Medulla oblongata (tissue), 1 donor: Measurements from ENCODE around the gene NUB1.

Experiments used
- DNase-seq: peaks from one replicate; pipeline ENCODE4 v3.0.0-alpha.2; 2015; ENCODE audit errors: extremely low spot score

The NUB1 gene

DNA sequence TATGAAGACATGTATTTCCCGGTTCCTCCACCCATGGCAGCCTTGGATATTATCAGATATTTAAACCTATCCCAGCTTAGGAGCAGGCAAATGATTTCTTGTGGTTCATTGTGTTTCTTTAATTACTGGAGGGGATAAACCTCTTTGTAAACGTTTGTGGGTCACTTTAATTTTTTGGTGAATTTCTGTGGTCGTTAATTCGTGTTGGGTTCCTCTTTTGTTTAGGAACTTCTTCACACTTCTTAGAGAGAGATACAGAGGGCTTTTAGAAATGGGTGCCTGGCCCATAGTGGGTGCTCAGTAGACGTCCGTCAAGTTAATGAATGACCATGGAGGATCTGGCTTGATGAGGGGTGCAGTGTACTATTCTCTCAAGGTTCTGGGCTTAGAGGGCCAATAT lies 27.2 kb upstream of the NUB1 start:
- DNase-seq, result no peak

DNA sequence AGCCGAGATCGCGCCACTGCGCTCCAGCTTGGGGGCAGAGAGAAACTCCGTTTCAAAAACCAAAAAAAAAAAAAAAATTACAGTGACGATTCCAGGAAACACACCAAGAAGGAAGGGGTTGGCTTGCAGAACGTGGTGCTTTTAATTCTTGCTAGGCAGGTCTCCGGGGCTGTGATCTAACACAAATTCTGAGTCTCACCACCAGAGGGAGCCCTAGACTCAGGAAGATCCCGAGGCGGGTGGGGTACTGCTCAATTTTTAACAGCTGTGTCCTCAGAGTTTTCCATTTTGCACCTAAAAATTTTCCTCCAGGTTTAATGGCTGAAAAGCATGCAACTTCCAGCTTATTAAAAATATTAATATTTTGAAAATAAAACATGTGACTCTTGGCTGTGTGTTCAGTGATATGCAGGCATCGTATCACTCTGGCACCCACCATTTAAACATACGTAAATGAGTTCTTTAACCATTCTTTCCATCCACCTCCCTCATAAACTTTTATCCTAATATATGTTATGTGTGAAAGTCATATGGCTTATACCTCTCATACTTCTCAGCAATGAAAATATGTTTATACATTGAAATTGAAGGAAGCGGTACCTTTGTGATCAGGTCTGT lies 26.5 kb upstream of the NUB1 start:
- DNase-seq, result peak; percentile 87

DNA sequence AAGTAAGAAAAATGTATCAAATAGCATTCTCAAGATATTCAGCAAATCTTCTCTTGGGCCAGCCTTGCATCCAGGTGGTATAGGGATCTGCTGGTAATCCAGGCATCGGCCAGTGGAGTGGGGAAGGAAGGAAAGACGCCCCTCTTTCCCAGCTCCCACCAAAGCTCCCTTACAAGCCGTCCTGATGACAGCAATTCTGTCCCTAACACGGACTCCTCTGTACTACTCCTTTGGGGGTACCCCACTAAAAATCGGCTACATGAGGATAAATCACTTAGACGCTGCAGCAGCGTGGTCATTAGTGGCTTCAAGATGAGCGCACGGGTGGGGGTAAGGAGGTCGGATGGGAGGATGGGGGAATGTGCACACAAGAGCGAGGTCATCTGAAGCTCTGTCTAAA lies 24.7 kb upstream of the NUB1 start:
- no peak for DNase-seq

DNA sequence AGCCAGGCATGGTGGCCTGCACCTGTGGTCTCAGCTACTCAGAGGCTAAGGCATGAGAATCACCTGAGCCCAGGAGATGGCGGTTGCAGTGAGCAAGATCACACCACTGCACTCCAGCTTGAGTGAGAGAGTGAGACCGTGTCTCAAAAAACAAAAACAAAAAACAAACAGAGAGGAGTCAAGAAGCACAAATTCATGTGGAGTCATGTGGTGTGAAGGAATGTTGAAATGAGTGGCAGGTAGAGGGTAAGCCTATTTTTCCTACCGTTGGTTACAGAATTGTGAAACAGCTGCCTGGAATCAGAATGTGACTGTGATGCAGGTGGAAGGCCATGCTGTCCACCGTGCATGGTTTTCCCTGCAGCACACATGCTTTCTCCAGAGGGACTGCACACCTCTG lies 23.7 kb upstream of the NUB1 start:
- no peak for DNase-seq

DNA sequence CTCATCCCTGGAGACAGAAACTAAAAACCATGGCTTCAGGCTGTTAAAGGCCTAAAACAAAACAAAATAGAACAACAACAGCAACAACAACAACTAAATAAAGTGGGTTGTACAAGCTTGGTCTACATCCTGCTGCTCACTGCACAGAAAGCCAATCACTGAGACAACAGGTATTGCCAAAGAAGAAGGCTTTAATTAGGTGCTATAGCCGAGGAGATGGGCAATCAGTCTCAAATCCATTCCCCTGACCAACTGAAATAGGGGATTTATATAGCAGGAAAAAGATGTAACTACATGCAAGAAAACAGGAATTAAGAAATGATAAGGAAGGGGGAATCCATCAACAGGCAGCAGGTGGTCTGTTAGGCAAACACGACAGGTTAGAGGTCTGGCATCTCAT lies 22.4 kb upstream of the NUB1 start:
- no peak for DNase-seq

DNA sequence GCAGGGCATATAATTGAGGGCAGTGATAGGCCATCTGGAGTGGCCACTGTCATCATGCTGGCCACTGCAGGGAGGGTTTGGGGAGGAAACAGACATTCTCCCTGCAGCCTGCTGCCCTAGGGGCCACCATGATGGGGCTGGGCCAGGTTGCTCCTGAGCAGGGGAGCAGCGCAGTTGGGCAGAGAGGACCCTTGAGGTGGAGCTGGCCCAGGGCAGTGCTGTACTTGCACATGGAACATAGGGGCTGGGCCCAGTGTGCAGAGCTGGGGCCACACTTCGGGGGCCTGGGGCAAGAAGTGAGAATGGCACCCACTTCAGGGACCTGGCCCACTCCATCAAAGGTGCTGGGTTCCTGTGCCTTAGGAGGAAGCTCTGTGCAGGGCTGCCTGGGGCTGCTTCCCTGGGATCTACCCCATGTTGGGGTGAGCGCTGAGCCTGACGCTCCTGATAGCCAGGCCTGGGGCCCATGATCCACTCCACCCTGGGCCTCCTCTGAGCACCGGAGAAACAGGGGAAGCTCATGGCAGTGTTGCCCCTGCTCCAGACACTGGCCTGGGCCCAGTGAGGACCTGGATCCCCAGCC lies 21.3 kb upstream of the NUB1 start:
- no peak for DNase-seq

DNA sequence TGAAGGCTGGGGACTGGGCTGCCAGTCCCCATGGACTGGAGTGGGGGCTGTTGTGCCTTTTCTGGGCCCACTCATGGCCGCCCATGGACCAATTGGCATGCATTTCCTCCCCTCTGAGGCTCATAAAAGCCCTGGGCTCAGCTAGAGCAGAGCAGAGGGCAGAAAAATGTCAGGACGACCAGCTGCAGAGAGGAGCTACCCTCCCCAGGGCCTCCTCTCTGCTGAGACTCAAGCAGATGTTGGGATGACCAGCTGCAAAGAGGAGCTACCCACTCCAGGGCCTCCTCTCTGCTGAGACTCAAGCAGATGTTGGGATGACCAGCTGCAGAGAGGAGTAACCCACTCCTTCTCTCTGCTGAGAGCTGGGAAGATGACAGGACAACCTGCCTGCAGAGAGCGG lies 20.3 kb upstream of the NUB1 start:
- no peak for DNase-seq

DNA sequence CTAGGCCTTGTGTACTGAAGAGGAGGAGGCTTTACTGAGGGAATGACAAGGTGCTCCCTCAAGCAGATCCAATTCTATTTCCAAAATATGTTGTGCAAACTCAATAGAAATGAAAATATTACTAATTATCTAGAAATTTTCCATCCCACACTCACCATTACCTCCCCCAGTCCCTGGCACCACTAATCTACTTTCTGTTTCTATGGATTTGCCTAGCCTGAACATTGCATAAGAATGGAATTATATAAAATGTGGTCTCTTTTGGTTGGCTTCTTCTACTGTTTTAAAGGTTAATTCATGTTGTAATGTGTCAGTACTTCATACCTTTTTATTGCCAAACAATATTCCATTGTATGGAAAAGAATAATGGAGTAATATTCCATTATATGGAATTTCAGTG lies 18.7 kb upstream of the NUB1 start:
- no peak for DNase-seq

DNA sequence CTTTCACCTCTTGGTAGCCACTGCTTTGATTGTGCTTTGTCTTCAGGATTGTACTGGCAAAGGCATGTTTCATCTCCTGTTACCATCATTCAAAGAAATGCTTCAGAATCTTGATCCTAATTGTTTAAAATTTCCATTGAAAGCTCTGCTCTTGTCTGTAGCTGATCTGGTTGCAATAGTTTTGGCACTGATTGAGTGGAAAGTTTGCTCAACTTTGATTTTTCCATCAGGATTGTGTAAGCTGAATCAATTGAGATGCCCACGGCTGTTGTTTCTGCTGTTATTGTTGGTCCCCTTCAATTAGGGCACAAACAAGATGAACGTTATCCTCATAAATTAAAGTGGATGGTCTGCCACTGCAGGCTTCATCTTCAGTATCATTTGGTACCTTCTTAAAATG lies 14.6 kb upstream of the NUB1 start:
- DNase-seq, result no peak

DNA sequence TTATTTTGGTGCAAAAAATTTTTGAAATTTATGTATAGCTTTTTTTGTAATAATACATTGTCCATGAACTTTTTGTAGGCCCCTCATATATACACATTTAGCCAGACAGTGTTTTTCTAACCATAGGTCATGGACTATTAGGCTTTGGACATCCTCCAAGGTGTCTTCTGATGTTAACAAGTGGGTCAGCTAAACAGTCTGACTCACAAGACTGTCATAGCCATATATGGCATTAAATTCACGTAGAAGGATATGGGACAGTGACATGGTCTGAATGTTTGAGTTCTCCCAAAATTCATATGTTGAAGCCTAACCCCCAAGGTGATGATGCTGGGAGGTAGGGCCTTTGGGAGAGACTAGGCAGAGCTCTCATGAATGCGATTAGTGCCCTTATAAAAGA lies 14.0 kb upstream of the NUB1 start:
- no peak for DNase-seq

DNA sequence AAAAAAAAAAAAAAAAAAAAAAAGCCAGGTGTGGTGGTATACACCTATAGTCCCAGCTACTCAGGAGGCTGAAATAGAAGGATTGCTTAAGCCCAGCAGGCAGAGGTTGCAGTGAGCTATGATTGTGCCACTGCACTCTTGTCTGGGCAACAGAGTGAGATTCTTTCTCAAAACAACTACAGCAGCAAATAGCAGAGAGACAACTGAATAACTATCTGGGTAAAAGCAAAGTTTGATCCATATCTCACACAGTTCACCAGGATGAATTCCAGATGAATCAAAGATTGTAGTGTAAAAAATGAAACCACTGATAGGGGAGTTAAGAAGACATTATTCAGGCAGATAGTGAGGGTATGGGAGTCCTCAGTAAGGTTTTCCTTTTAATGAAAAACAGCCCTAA lies 11.4 kb upstream of the NUB1 start:
- no peak for DNase-seq

DNA sequence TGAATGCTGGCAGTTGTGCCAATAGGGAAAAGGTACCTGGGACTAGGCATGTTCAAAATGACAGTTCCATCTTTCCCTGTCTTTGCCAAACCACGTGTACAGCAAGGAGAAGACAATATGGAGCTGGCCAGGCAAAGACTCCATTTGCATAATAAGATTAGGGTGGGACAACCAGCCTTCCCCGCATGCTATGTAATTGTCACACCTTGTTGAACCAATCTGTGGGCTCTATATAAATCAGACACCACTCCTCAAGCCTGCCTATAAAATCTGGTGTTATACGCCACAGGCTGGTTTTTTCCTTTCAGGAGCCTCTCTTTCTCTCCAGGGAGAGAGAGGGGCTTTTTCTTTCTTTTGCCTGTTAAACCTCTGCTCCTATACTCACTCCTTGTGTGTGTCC lies 11.0 kb upstream of the NUB1 start:
- no peak for DNase-seq

DNA sequence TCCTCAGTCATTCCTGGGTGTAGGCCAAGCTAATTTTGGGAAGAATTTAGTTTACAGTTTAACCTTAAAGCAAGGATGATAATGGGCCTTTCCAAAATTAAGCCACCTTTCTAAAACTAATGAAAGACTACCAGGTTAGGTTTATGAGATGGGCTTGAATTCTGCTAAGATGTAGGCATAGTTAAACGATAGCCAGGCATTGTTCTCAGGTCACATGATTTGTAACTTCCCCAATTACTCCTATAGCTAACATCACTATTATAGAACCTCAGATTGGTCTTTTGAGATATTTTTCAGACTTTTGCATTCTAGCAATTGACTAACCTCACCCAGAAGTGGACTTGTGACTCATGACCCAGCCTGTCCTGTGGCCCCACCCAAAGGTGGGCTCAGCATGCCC lies 7.0 kb upstream of the NUB1 start:
- no peak for DNase-seq

DNA sequence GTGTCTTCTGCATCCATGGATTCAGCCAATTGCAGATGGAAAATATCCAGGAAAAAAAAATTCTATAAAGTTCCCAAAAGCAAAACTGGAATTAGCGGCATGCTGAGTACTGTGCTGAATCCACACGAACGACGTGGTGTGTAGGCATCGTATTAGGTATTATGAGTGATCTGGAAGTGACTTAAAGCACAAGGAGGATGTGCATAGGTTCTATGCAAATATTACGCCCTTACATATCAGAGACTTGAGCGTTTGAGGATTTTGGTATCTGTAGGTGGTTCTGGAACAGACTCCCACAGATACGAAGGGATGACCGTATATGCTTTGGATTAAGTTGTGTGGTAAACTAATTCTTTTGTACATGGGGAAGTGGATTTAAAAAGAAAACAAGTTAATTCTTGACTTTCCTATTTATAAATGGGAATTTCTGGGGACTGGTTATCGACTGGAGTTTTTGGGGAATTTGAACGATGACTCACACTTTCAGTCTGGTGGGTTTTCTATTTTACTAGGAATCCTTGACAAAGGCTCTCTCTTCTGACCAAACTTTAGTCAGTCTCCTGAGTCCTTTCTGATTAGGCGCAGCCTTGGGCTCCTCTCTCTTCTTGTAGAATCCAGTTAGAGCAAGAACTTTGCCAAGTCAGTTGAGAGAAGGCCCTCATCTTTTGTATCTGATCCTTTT lies 5.4 kb upstream of the NUB1 start:
- DNase-seq, result no peak

DNA sequence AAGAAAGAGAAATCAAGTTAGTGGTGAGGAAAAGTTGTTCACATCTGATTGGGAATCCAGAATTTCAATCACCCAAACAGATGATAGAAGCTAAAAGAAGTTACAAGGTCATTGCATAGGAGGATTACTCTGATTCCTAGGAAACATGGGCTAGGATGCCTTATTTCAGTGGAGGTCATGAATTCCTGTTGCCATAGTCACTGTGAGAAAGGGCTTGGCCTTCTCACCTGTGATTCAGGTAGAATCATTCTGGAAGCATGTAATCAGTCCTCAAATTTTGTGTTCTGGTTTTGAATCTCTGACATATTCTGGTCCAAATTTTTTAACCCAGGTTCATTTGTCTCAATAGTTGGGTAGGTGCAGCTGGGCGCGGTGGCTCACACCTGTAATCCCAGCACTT lies 4.3 kb upstream of the NUB1 start:
- DNase-seq, result no peak

DNA sequence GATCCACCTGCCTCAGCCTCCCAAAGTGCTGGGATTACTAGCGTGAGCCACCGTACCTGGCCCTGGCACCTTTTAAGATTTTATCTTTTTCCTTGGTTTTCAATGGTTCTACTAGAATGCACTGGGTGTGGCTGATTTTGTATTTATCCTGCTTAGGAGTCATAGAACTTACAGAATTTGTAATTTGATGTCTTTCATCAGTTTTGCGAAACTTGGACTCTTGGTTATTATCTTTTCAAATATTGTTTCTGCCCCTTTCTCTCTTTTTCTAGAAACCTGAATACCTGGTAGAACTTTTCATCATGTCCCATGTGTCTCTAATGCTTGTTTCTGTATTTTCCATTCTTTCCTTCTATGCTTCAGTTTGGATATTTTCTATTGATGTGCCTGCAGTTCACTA lies 2.8 kb upstream of the NUB1 start:
- DNase-seq, result no peak

DNA sequence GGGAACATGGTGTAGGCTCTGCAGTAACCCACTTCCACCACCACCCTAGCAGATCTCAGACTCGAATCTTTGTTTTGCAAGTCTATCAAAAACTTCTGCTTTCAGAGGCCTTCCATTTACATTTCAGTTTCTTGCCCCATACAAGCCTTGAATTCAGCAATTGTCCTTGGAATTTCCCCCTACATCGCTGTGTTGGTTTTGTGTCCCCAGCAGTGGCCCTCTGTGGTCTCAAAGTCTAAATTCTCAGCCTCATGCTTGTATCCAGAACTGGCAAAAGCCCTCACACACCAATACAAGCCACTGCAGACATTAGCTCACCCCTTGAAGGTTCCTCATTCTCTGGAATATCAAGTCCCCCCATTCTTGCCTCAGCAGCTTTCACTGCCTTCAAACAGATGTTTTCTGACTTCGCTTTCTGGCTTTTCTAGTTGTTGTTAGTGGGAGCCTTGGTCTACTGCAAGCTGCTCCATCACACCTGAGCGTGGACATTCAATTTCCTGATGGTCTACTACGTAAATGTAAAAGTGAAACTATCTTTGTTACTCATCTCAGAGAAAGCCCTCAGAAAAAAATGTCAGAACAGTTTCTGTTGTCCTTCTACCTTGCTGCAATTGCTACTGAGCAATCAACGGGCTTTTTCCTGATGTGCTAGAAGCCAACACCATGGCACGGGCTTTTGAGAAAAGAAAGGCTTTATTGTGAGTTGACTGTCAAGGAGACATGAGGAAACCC lies 1.8 kb upstream of the NUB1 start:
- peak; percentile 13 for DNase-seq

DNA sequence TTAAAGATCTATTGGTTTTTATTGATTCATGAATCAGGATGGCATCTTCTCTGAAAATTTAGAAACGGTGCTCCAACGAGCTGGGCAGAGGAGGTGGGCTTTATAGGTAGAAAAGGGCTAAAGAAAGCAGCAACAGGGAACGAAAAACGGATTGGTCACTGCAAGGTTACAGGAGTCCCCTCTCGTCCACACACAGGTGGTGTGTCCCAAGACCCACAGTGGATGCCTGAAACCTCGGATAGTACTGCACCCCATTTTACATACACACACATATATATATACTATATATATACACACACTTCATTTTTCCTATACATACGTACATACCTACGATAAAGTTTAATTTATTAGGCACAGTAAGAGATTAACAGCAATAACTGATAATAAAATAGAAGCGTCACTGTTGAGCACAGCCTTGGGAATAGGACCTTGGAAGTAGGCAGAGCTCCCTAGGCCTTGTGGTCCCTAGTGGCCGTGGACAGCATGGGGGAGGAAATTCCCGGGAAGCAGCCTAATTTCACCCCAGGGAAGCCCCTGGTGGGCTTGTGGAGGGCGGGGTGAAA lies 737 bp upstream of the NUB1 start:
- no peak for DNase-seq

DNA sequence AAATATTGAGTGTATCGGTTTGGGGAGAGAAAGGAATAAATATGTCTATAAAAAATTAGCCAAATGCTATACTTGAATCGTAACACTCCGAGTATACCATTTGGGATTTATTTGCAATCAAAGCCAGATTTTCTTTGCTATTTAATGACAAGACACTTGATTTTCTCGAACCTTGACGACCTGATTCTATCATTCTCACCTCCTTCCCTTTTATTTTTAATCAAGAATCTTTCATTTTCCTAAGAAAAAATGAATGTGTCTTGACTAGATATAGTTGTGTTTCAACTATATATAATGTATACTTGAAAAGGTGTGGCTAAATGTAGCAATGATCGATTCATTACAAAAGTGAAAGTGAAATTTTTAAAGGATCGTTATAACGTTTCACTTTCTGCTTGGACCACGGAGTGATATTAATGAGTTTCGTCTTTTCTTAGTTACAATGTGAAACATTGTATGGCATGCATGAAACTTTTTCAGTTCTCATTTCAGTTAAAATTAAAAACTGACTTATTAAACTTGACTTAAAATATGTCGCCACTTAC lies 562 bp downstream of the NUB1 start:
- DNase-seq, result peak; percentile 26

DNA sequence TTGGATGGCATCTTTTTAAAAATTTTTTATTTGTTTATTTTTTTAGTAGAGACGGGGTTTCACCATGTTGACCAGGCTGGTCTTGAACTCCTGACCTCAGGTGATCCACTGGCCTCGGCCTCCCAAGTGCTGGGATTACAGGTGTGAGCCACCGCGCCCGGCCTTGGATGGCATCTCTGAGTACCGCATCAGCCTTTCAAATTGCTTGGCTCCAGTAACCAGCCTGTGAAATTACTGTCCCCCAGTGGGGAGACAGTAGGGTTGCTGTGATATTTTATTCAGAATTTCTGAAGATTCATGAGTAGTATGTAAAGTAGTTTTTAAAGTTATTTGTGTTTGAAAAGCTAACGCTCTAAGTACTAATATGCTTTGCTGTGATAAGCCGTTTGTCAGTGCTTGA lies 1.2 kb downstream of the NUB1 start:
- no peak for DNase-seq

DNA sequence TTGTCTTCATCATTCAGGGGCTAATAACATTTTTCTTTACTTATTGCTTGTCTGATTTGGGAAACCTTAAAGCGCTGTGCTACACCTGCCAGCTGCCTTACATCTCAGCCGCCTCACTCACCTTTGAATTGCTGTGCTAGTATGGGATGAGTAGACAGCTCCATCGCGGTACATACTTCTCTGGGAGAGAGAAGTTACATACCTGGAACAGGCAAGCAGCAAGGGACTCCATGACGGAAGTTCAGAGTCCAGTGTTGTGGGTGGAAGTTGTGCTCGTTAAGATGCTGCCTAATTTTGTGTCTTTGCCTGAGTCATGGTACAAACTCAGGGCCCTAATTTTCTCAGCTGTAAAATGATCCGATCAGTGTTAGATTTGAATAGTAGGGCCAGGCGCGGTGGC lies 1.9 kb downstream of the NUB1 start:
- DNase-seq, result no peak
